Lung (tissue), 12 donors: ENCODE results near the gene TRABD2B. TPM values are rescaled to one million over a fixed set of nuclear protein-coding genes. Genes with fewer than 3 reads are reported as not detected.

Source experiments
- ATAC-seq: fragments of 200-7000 bp; cut with Tn5 transposase; one replicate; pipeline ENCODE4 v1.9.1; 2020; ENCODE audit warnings: moderate number of reproducible peaks; ENCODE audit not compliant: insufficient read depth, low FRiP score
- DNase-seq, 3 donors: peaks; one replicate each; pipeline ENCODE4 v3.0.0-alpha.2; 2013 to 2017
- H3K27ac ChIP-seq, 2 donors: one replicate each; pipeline ENCODE4 v1.5.1; 2013; ENCODE audit warnings: mild to moderate bottlenecking in 2 of 2, moderate library complexity in 2 of 2, control low read depth in 1 of 2, inconsistent platforms in 1 of 2, low read depth in 1 of 2, low read length in 1 of 2
- H3K27me3 ChIP-seq, 3 donors: one replicate each; pipeline ENCODE4 v1.5.1; 2013; ENCODE audit warnings: low read length in 2 of 3; ENCODE audit not compliant: control insufficient read depth in 3 of 3, insufficient read depth in 3 of 3
- H3K36me3 ChIP-seq, 4 donors: one replicate each; pipeline ENCODE4 v1.5.1; 2013; ENCODE audit warnings: low read length in 4 of 4, mild to moderate bottlenecking in 1 of 4, moderate library complexity in 1 of 4; ENCODE audit not compliant: control insufficient read depth in 4 of 4, insufficient read depth in 4 of 4
- H3K4me1 ChIP-seq, 5 donors: one replicate each; pipeline ENCODE4 v1.5.1; 2013; ENCODE audit warnings: low read length in 5 of 5, mild to moderate bottlenecking in 2 of 5, moderate library complexity in 1 of 5; ENCODE audit not compliant: control insufficient read depth in 5 of 5, insufficient read depth in 5 of 5
- H3K4me3 ChIP-seq: one replicate; pipeline ENCODE4 v1.5.1; 2013; ENCODE audit warnings: mild to moderate bottlenecking, control low read depth, moderate library complexity
- H3K9ac ChIP-seq, 2 donors: one replicate each; pipeline ENCODE4 v1.5.1; 2013; ENCODE audit warnings: low read length in 2 of 2, control low read depth in 1 of 2; ENCODE audit not compliant: insufficient read depth in 1 of 2
- H3K9me3 ChIP-seq, 4 donors: one replicate each; pipeline ENCODE4 v1.5.1; 2013; ENCODE audit warnings: low read length in 3 of 4, mild to moderate bottlenecking in 1 of 4, moderate library complexity in 1 of 4; ENCODE audit not compliant: control insufficient read depth in 4 of 4, insufficient read depth in 3 of 4
- WGBS, 2 donors: extraction: QIAGEN DNeasy Blood & Tissue Kit; methylation state at CpG; one replicate each; pipeline ENCODE4 v1.1.7; 2013; 5-methylcytosine and 5-hydroxymethylcytosine counted together
- polyA plus RNA-seq, 2 donors: library from polyadenylated mRNA; stranded (reverse); fragments of 200-250 nt; gene quantifications; one replicate each; pipeline ENCODE4 v1.2.1, GENCODE V29; 2013
- total RNA-seq, 2 donors: library from RNA; depleted of rRNA in 1 of 2; stranded (reverse); fragments of >200 nt in 1 of 2; gene quantifications; one replicate each; pipeline ENCODE4 v1.2.1, GENCODE V29; 2014 to 2021
- TF ChIP-seq, protein P1 (sequence below): IDR thresholded peaks from 2 replicates; pipeline ENCODE4 v1.5.1; 2012; ENCODE audit warnings: mild to moderate bottlenecking; ENCODE audit errors: control extremely low read depth, extremely low read depth
- donor health status: control.
- donor health status: control.
- donor health status: Bipolar disorder and iron deficiency.
- donor health status: healthy.
- donor health status: DM: yes; HTN: yes; CAD: no.

TRABD2B gene
- total and polyA plus RNA-seq, 4 donors, result 0.37 to 1.9 (median 0.64) TPM

DNA sequence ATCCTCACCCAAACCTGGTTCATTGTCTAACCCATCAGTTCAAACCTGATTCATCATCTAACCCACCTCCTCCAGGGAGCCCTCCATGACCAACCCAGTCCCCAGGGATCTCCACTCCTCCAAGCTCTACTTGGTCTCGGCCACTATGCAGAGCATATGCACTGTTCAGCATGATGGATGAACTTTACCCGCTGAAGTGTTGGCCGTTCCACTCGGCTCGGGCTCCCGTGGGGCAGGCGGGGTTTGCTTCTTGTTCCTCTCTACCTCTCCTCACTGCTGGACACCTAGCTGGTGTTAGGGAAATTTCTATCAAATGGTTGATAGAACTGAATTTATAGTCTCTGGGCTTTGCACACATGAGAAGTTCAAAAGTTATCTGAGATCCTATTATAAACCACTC, 111.0 kb downstream of the TRABD2B start:
- H3K9me3 ChIP-seq, result no peaks in the 10 kb centered on the region
- H3K27ac ChIP-seq, result no peak overlapping the region
- H3K27me3 ChIP-seq, result no peaks in the 10 kb centered on the region
- TF ChIP-seq, protein P1, sequence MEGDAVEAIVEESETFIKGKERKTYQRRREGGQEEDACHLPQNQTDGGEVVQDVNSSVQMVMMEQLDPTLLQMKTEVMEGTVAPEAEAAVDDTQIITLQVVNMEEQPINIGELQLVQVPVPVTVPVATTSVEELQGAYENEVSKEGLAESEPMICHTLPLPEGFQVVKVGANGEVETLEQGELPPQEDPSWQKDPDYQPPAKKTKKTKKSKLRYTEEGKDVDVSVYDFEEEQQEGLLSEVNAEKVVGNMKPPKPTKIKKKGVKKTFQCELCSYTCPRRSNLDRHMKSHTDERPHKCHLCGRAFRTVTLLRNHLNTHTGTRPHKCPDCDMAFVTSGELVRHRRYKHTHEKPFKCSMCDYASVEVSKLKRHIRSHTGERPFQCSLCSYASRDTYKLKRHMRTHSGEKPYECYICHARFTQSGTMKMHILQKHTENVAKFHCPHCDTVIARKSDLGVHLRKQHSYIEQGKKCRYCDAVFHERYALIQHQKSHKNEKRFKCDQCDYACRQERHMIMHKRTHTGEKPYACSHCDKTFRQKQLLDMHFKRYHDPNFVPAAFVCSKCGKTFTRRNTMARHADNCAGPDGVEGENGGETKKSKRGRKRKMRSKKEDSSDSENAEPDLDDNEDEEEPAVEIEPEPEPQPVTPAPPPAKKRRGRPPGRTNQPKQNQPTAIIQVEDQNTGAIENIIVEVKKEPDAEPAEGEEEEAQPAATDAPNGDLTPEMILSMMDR, result no peak
- no peak overlapping the region for H3K4me3 ChIP-seq
- ATAC-seq, result no peak
- H3K9ac ChIP-seq, result no peak overlapping the region
- 87% methylated on average over 7 of the region's 7 CpGs for WGBS, 2 donors
- H3K36me3 ChIP-seq, result no peaks in the 10 kb centered on the region
- H3K4me1 ChIP-seq, result peaks cover 0 to 13% (median 5%) of the 10 kb centered on the region in 5 donors
- no peak for DNase-seq

DNA sequence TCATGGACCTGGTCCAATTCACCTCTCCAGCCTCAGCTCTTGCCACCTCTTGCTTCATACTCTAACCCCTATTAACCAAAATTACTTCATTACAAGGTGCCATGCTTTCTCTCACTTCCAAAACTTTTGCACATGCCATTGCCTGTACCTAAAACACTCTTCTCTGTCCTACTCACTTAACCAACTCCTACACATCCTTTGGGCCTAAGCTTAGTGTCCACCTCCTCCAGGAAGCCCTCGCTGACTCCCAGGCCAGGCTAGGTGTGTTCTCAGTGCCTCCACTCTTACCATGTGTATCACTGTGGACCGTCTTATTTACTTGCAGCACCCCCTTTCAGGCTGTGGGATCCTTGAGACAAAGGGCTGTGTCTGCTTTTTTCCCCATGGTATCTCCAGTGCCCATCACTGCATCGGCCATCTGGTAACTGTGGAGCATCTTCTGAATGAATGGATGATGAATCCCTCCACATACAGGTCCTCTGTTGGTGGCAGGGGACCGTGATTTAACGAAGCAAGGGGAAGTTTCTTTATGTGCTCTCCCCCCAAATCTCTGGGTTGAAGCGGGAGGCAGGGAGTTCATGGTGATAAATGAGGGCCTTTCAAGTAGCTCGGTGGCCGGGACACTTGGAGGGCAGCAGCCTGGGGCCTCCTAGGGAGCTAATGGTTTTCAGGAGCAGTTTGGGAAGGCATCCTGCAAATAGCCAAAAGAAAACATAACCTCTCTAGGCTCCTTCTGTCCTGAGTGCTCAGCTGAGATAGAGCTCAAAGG, 111.9 kb downstream of the TRABD2B start:
- DNase-seq (no peak), ATAC-seq (no peak)
- no peaks in the 10 kb centered on the region for H3K27me3 ChIP-seq
- whole genome bisulfite sequencing, 2 donors, result 87 to 91% methylated on average over 8 of the region's 8 CpGs
- H3K4me3 ChIP-seq, result no peak overlapping the region
- TF ChIP-seq, protein P1, result no peak
- H3K9ac ChIP-seq, result no peak overlapping the region
- H3K4me1 ChIP-seq, result peaks cover 0 to 14% (median 5%) of the 10 kb centered on the region in 5 donors
- H3K9me3 ChIP-seq, result no peaks in the 10 kb centered on the region
- no peak overlapping the region for H3K27ac ChIP-seq
- no peaks in the 10 kb centered on the region for H3K36me3 ChIP-seq

DNA sequence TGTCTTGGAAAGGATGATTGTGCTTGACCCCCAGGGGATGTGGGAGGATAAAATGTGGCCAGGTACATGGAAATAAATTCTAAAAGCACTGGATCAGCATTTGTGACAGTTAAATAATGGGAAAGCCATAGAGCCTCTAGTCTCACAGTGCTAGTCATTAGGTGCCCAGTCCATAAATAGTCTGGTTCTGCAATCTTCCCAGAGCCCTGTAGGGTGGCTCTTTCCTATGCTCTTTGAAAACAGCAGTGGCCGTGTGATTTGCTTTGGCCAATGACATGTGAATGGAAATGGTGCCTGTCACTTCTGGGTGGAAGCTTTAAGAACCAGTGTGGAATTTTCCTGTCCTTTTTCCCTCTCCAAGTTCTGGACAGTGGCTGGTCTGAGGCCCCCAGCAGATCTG, 113.2 kb downstream of the TRABD2B start:
- no peaks in the 10 kb centered on the region for H3K9me3 ChIP-seq
- no peak for DNase-seq
- no peak overlapping the region for H3K4me3 ChIP-seq
- H3K27me3 ChIP-seq, result no peaks in the 10 kb centered on the region
- TF ChIP-seq, protein P1, result no peak
- H3K9ac ChIP-seq, result no peak overlapping the region
- no peaks in the 10 kb centered on the region for H3K36me3 ChIP-seq
- 70 to 81% methylated on average over 1 of the region's 1 CpG for WGBS, 2 donors
- no peak for ATAC-seq
- no peak overlapping the region for H3K27ac ChIP-seq
- H3K4me1 ChIP-seq, result peaks cover 0 to 14% (median 5%) of the 10 kb centered on the region in 5 donors
